K562 (cell line): ENCODE measurements around the gene AMTN. TPM values are rescaled to one million over a fixed set of nuclear protein-coding genes. Genes with fewer than 3 reads are reported as not detected.

Experiments
- ATAC-seq: fragments of 200-7000 bp; cut with Tn5 transposase; 3 replicates; pipeline ENCODE4 v1.9.1; 2020; ENCODE audit warnings: moderate library complexity
- BruUV-seq: library from RNA; stranded (reverse); fragments of 400-500 nt; replicated peaks from 2 replicates; lab custom pipeline; 2021; lab: Mats Ljungman, UMichigan
- CTCF ChIA-PET: fragments of 300-600 bp; formaldehyde crosslinking; extraction: SDS; loops from one replicate; lab custom pipeline; 2021; ENCODE audit warnings: low intra/inter-chr PET ratio; lab: Yijun Ruan, JAX
- POLR2A ChIA-PET: fragments of 300-600, 350-650 bp; sonication (Branson Sonifier 250); formaldehyde crosslinking; extraction: SDS; loops from one replicate; lab custom pipeline; 2021; ENCODE audit warnings: antibody characterized with exemption, inconsistent platforms; lab: Yijun Ruan, JAX
- DNase-seq, 4 experiments: peaks; one replicate each; pipeline versions ENCODE4 v3.0.0 to v3.0.0-alpha.2; 2011 to 2018; ENCODE audit warnings: low spot score in 3 of 4, mixed read lengths in 3 of 4; ENCODE audit errors: extremely low read depth in 1 of 4
- FAIRE-seq: peaks from 2 replicates; lab custom pipeline; 2011; peaks lifted over from hg19 to GRCh38; lab: Jason Lieb, UNC
- H2AFZ ChIP-seq: 2 replicates; pipeline ENCODE4 v1.6.0; 2011; ENCODE audit warnings: low read depth, low read length, control low read depth, inconsistent platforms
- H3K27ac ChIP-seq: fragments of 200-600 bp; 3 replicates; pipeline ENCODE4 v1.8.0; 2011; ENCODE audit warnings: low read depth, mild to moderate bottlenecking, control low read depth, inconsistent platforms, low read length, moderate library complexity, mixed read lengths; ENCODE audit errors: extremely low read depth
- H3K27me3 ChIP-seq, 2 experiments: fragments of 300-600 bp in 1 of 2; 2 replicates in 1 of 2; 3 replicates in 1 of 2; pipeline versions ENCODE4 v1.6.0 to v1.8.0; 2011; ENCODE audit warnings: inconsistent platforms in 2 of 2, low read length in 2 of 2, mild to moderate bottlenecking in 1 of 2, mixed read lengths in 1 of 2, moderate library complexity in 1 of 2; ENCODE audit not compliant: control insufficient read depth in 2 of 2, insufficient read depth in 2 of 2
- H3K36me3 ChIP-seq: fragments of 300-600 bp; 3 replicates; pipeline ENCODE4 v1.8.0; 2011; ENCODE audit warnings: mild to moderate bottlenecking, low read length, inconsistent platforms; ENCODE audit not compliant: control insufficient read depth, insufficient read depth
- H3K4me1 ChIP-seq, 2 experiments: fragments of 200-600 bp in 1 of 2; replicated peaks in 1 of 2; 2 replicates in 1 of 2; 3 replicates in 1 of 2; pipeline versions ENCODE4 v1.5.1 to v1.8.0; 2011; ENCODE audit warnings: inconsistent platforms in 2 of 2, low read length in 2 of 2, mild to moderate bottlenecking in 1 of 2, mixed read lengths in 1 of 2, moderate library complexity in 1 of 2; ENCODE audit not compliant: control insufficient read depth in 2 of 2, insufficient read depth in 2 of 2
- H3K4me2 ChIP-seq: 2 replicates; pipeline ENCODE4 v1.6.1; 2011; ENCODE audit warnings: low read length, control low read depth, inconsistent platforms, mixed read lengths; ENCODE audit not compliant: insufficient read depth
- H3K4me3 ChIP-seq: fragments of 200-600 bp; sonication (generic), shearing (Covaris generic); 2 replicates; pipeline ENCODE4 v1.5.1; 2016; ENCODE audit warnings: control low read depth, inconsistent platforms
- H3K79me2 ChIP-seq: fragments of 200-600 bp; 3 replicates; pipeline ENCODE4 v1.8.0; 2011; ENCODE audit warnings: low read length, inconsistent platforms; ENCODE audit not compliant: control insufficient read depth, insufficient read depth
- H3K9ac ChIP-seq, 2 experiments: 2 replicates each; pipeline versions ENCODE4 v1.6.0 to v1.6.1; 2011; ENCODE audit warnings: low read depth in 2 of 2, low read length in 2 of 2, control low read depth in 1 of 2, inconsistent platforms in 1 of 2, mild to moderate bottlenecking in 1 of 2, mixed read lengths in 1 of 2; ENCODE audit not compliant: insufficient read depth in 1 of 2
- H3K9me1 ChIP-seq: one replicate; pipeline ENCODE4 v1.6.0; 2011; ENCODE audit warnings: inconsistent platforms, mild to moderate bottlenecking, low read length, moderate library complexity; ENCODE audit not compliant: control insufficient read depth, insufficient read depth
- H3K9me3 ChIP-seq: replicated peaks from 2 replicates; pipeline ENCODE4 v1.5.1; 2011; ENCODE audit warnings: low read depth, low read length, inconsistent platforms; ENCODE audit not compliant: control insufficient read depth, insufficient read depth
- H4K20me1 ChIP-seq: replicated peaks from 2 replicates; pipeline ENCODE4 v1.6.1; 2011; ENCODE audit warnings: low read length, inconsistent platforms, mixed read lengths; ENCODE audit not compliant: control insufficient read depth, insufficient read depth
- BRF2 ChIP-seq: IDR thresholded peaks from 3 replicates; pipeline ENCODE4 v1.6.1; 2011; ENCODE audit warnings: borderline replicate concordance, mild to moderate bottlenecking; ENCODE audit not compliant: insufficient read length, insufficient read depth
- CBX3 ChIP-seq, 2 experiments: IDR thresholded peaks; 1 replicate in 1 of 2; 2 replicates in 1 of 2; pipeline ENCODE4 v1.6.1; 2012; ENCODE audit warnings: inconsistent platforms in 2 of 2, low read length in 2 of 2, borderline replicate concordance in 1 of 2, control low read depth in 1 of 2
- ELK1 ChIP-seq: sonication (generic); formaldehyde crosslinking; IDR thresholded peaks from 2 replicates; pipeline ENCODE4 v1.8.1; 2022; ENCODE audit warnings: missing genetic modification reagents
- FOXJ2 ChIP-seq: fragments of 200-800 bp; sonication (Bioruptor generic); IDR thresholded peaks from 2 replicates; pipeline ENCODE4 v1.6.1; 2016; ENCODE audit warnings: missing genetic modification characterization, missing compliant biosample characterization
- HINFP ChIP-seq: fragments of 450-650 bp; conservative IDR thresholded peaks from 2 replicates; pipeline ENCODE4 v1.6.1; 2016; ENCODE audit warnings: missing genetic modification characterization, low read depth, mild to moderate bottlenecking, control low read depth, missing compliant biosample characterization
- HNRNPL ChIP-seq: fragments of 200-400 bp; formaldehyde crosslinking; IDR thresholded peaks from 2 replicates; pipeline ENCODE4 v1.6.1; 2017; ENCODE audit warnings: low read depth, mild to moderate bottlenecking, low read length
- IFI16 ChIP-seq: fragments of 250-450 bp; sonication (Bioruptor Pico); IDR thresholded peaks from 2 replicates; pipeline ENCODE4 v2.1.2; 2022; ENCODE audit warnings: mild to moderate bottlenecking, inconsistent platforms
- KAT7 ChIP-seq: sonication (generic); formaldehyde crosslinking; IDR thresholded peaks from 2 replicates; pipeline ENCODE4 v1.8.0; 2022; ENCODE audit warnings: missing genetic modification reagents, mild to moderate bottlenecking, borderline replicate concordance
- NR2C2 ChIP-seq, 2 experiments: fragments of 200-800 bp in 1 of 2; sonication (Bioruptor generic) in 1 of 2; sonication (generic) in 1 of 2; formaldehyde crosslinking in 1 of 2; IDR thresholded peaks; 2 replicates each; pipeline versions ENCODE4 v1.6.1 to v1.8.0; 2016 to 2022; ENCODE audit warnings: mild to moderate bottlenecking in 1 of 2, missing compliant biosample characterization in 1 of 2, missing genetic modification characterization in 1 of 2, missing genetic modification reagents in 1 of 2
- POLR2B ChIP-seq: fragments of 450-650 bp; IDR thresholded peaks from 2 replicates; pipeline ENCODE4 v1.6.1; 2018; ENCODE audit warnings: low read depth; ENCODE audit not compliant: partially characterized antibody
- SIX5 ChIP-seq, 2 experiments: IDR thresholded peaks; 2 replicates each; pipeline ENCODE4 v1.6.1; 2011; ENCODE audit warnings: low read length in 2 of 2, borderline replicate concordance in 1 of 2, low read depth in 1 of 2, mild to moderate bottlenecking in 1 of 2, moderate library complexity in 1 of 2; ENCODE audit not compliant: insufficient read depth in 1 of 2
- SPI1 ChIP-seq: IDR thresholded peaks from 2 replicates; pipeline ENCODE4 v1.6.1; 2011; ENCODE audit warnings: low read depth, low read length, control low read depth, borderline replicate concordance
- TFE3 ChIP-seq: fragments of 450-650 bp; formaldehyde crosslinking; IDR thresholded peaks from 2 replicates; pipeline ENCODE4 v1.4.0; 2020; ENCODE audit warnings: mild to moderate bottlenecking, mixed read lengths
- ZFP1 ChIP-seq: fragments of 450-650 bp; formaldehyde crosslinking; IDR thresholded peaks from 2 replicates; pipeline ENCODE4 v1.4.0; 2020; ENCODE audit warnings: mild to moderate bottlenecking, mixed read lengths
- ZKSCAN3 ChIP-seq: fragments of 250-450 bp; sonication (Bioruptor Pico); IDR thresholded peaks from 2 replicates; pipeline ENCODE4 v1.4.0; 2020
- ZNF830 ChIP-seq: fragments of 250-450 bp; sonication (Bioruptor Pico); IDR thresholded peaks from 2 replicates; pipeline ENCODE4 v1.5.0; 2021; ENCODE audit warnings: mild to moderate bottlenecking
- WGBS: fragments of 100-300 bp; shearing (Covaris generic); methylation state at CpG from one replicate; pipeline ENCODE4 v1.1.6; 2016; ENCODE audit warnings: low coverage, mixed read lengths; ENCODE audit not compliant: insufficient coverage; ENCODE audit errors: missing lambda C conversion rate; 5-methylcytosine and 5-hydroxymethylcytosine counted together
- in situ Hi-C: fragments of 300-500 bp; cut with MboI; formaldehyde crosslinking; loops from 4 replicates; pipeline ENCODE4 v1.15.0; 2018; ENCODE audit warnings: inconsistent platforms, mixed read lengths
- intact Hi-C: fragments of 100-400 bp; cut with micrococcal nuclease; formaldehyde crosslinking; loops from 2 replicates; pipeline ENCODE4 v1.14.2; 2022
- polyA plus RNA-seq, 8 experiments: library from polyadenylated mRNA; depleted of rRNA in 4 of 8; stranded (reverse) in 5 of 8; unstranded in 3 of 8; fragments of >200 nt; fragmentation: Nextera tagmentation in 2 of 8; fragmentation: Illumina TruSeq in 1 of 8; extraction: Ambion mirVana in 2 of 8; extraction: Trizol in 1 of 8; gene quantifications; 2 replicates each; pipeline versions ENCODE4 v1.2.1 to v1.2.3, GENCODE V29; 2011 to 2014; ENCODE audit warnings: inconsistent platforms in 1 of 8, missing spikeins in 1 of 8
- total RNA-seq, 7 experiments: library from RNA; depleted of rRNA in 6 of 7; stranded (reverse); fragments of >200 nt in 6 of 7; fragmentation: Illumina TruSeq in 2 of 7; extraction: Trizol in 2 of 7; gene quantifications; 2 replicates each; pipeline versions ENCODE4 v1.2.1 to v1.2.3, GENCODE V29; 2011 to 2021; ENCODE audit warnings: low replicate concordance in 1 of 7

The AMTN gene
- total and polyA plus RNA-seq, 9 of the 15 experiments (the other 6 are each of a cell fraction or from before 2014, with no cell fraction given) = not detected

GRCh38 chr4:70530997-70531396 is 12.6 kb downstream of the AMTN start:
- no peak overlapping the region for H2AFZ ChIP-seq
- in situ Hi-C loops = no loop called here
- H3K9me3 ChIP-seq = no peaks in the 10 kb centered on the region
- no peak overlapping the region for H3K4me3 ChIP-seq
- no peaks in the 10 kb centered on the region for H4K20me1 ChIP-seq
- ChIA-PET POLR2A (no interaction called here), CTCF (no interaction called here)
- no peak for ATAC-seq
- no peak overlapping the region for H3K27ac ChIP-seq
- BruUV-seq = no TSS peak
- no peak for FAIRE-seq
- H3K9me1 ChIP-seq = no peaks in the 10 kb centered on the region
- H3K9ac ChIP-seq = no peak overlapping the region
- TF ChIP-seq POLR2B (no peak), NR2C2 (CRISPR knock-in tag; IDR thresholded peaks at IDR 0.05) (no peak), NR2C2 (tag; IDR thresholded peaks at IDR 0.05) (no peak), HNRNPL (no peak), TFE3 (no peak), HINFP (tag) (no peak), ZFP1 (CRISPR knock-in tag) (no peak), CBX3 (IDR thresholded peaks at IDR 0.05; ENCODE audit: borderline replicate concordance in 1 of 2, low read length in 2 of 2) (no peak), FOXJ2 (tag) (no peak), KAT7 (CRISPR knock-in tag) (no peak), BRF2 (no peak), ZNF830 (CRISPR knock-in tag) (no peak), SIX5 (IDR thresholded peaks at IDR 0.05; ENCODE audit: borderline replicate concordance in 1 of 2, insufficient read depth in 1 of 2, low read depth in 1 of 2, low read length in 2 of 2) (no peak), ELK1 (no peak), ZKSCAN3 (CRISPR knock-in tag) (no peak), IFI16 (CRISPR knock-in tag) (no peak), SPI1 (no peak)
- no peaks in the 10 kb centered on the region for H3K27me3 ChIP-seq
- no peak for DNase-seq
- no peaks in the 10 kb centered on the region for H3K79me2 ChIP-seq
- 0% methylated on average over 5 of the region's 5 CpGs for WGBS
- H3K4me1 ChIP-seq = no peaks in the 10 kb centered on the region
- no peaks in the 10 kb centered on the region for H3K36me3 ChIP-seq
- no peak overlapping the region for H3K4me2 ChIP-seq
- intact Hi-C loops = no loop called here
